ENCODE data around the gene GPS1.
"Not testable (repeated sequence)": the region's sequence is repeated elsewhere in the genome, so short reads cannot be mapped to it uniquely, and the experiment has no call there.

GPS1 gene

GRCh38 chr17:82034371-82035011, 17.2 kb upstream of the GPS1 start:
- no peak for TF ChIP-seq CTCF (conservative IDR thresholded peaks at IDR 0.05; ENCODE audit: control insufficient read depth, insufficient read depth, low read depth, low read length)
- no peak for DNase-seq (ENCODE audit: low read depth)

GRCh38 chr17:82035488-82035887, 16.2 kb upstream of the GPS1 start:
- no peak for TF ChIP-seq CTCF (conservative IDR thresholded peaks at IDR 0.05; ENCODE audit: control insufficient read depth, insufficient read depth, low read depth, low read length)
- DNase-seq (ENCODE audit: low read depth), result no peak
- no peak overlapping the region for H3K4me3 ChIP-seq (ENCODE audit: control insufficient read depth, low read depth, low read length)

More at GRCh38 chr17:82034371-82035011, 17.2 kb upstream of the GPS1 start:
- H3K4me3 ChIP-seq (ENCODE audit: control insufficient read depth, low read depth, low read length), result no peak overlapping the region

GRCh38 chr17:82035956-82036633, 15.6 kb upstream of the GPS1 start:
- DNase-seq (ENCODE audit: low read depth), result no peak
- no peak for TF ChIP-seq CTCF (conservative IDR thresholded peaks at IDR 0.05; ENCODE audit: control insufficient read depth, insufficient read depth, low read depth, low read length)
- H3K4me3 ChIP-seq (ENCODE audit: control insufficient read depth, low read depth, low read length), result no peak overlapping the region

GRCh38 chr17:82036634-82037091, 15.0 kb upstream of the GPS1 start:
- H3K4me3 ChIP-seq (ENCODE audit: control insufficient read depth, low read depth, low read length), result peak overlapping the region; percentile 70
- DNase-seq (ENCODE audit: low read depth), result no peak
- TF ChIP-seq CTCF (conservative IDR thresholded peaks at IDR 0.05; ENCODE audit: control insufficient read depth, insufficient read depth, low read depth, low read length), result no peak

GRCh38 chr17:82037092-82037888, 14.4 kb upstream of the GPS1 start, which contains the start of gene DCXR:
Gene DCXR (minus strand): TSS chr17:82037697. CDS start chr17:82037682, 15 bp downstream.
- peak; percentile 90 for DNase-seq (ENCODE audit: low read depth)
- H3K4me3 ChIP-seq (ENCODE audit: control insufficient read depth, low read depth, low read length), result peak within 1 kb of the TSS; percentile 70
- TF ChIP-seq CTCF (conservative IDR thresholded peaks at IDR 0.05; ENCODE audit: control insufficient read depth, insufficient read depth, low read depth, low read length), result no peak

- TF ChIP-seq CTCF (conservative IDR thresholded peaks at IDR 0.05; ENCODE audit: control insufficient read depth, insufficient read depth, low read depth, low read length), result no peak
- no peak for DNase-seq (ENCODE audit: low read depth)
- H3K4me3 ChIP-seq (ENCODE audit: control insufficient read depth, low read depth, low read length), result peak overlapping the region; percentile 15
Measured at GRCh38 chr17:82037889-82038195, 13.9 kb upstream of the GPS1 start.

GRCh38 chr17:82038796-82039409, 12.8 kb upstream of the GPS1 start:
- DNase-seq (ENCODE audit: low read depth), result peak; percentile 41
- H3K4me3 ChIP-seq (ENCODE audit: control insufficient read depth, low read depth, low read length), result not testable (repeated sequence)
